NOMO-1 treated with dmso at 0.1 percent for 144 hours (cell line): Measurements from ENCODE around the gene UPB1.
A peak's percentile ranks its signal among the peaks of the same experiment; 100 is the strongest.
"Not testable (repeated sequence)": the region's sequence is repeated elsewhere in the genome, so short reads cannot be mapped to it uniquely, and the experiment has no call there.

Source experiments
- DNase-seq: peaks from one replicate; lab custom pipeline; 2025; ENCODE audit not compliant: unreplicated experiment; lab: John Stamatoyannopoulos, UW

Gene UPB1

DNA sequence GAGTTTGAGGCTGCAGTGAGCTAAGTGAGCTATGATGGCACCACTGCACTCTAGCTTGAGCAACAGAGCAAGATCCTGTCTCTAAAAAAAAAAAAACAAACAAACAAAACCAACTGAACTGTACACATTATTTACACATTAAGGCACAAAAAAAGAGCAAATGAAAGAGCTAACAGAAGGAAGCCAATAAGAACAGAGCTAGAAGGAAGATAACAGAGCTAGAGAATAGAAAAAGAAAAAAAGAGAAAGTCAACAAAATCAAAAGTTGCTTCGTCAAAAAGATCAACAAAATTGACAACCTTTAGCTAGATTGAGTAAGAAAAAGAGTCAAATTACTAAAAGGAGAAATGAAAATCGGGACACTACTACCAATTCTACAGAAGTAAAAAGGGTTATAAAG, 34.8 kb downstream of the UPB1 start:
- no peak for DNase-seq

DNA sequence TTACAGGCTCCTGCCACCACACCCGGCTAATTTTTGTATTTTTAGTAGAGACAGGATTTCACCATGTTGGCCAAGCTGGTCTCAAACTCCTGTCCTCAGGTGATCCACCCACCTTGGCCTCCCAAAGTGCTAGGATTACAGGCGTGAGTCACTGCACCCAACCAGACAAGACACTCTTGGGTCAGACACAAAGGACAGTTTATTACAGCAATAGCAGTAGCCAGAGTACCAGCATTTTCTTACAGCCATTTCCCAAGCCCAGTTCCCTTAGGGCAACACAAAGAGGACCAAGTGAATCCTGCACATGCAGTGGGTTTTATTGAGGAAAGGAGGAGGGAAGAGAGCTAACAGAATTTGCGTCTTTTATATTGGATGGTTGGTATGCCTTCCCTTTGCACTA, 35.8 kb downstream of the UPB1 start:
- DNase-seq: not testable (repeated sequence)

DNA sequence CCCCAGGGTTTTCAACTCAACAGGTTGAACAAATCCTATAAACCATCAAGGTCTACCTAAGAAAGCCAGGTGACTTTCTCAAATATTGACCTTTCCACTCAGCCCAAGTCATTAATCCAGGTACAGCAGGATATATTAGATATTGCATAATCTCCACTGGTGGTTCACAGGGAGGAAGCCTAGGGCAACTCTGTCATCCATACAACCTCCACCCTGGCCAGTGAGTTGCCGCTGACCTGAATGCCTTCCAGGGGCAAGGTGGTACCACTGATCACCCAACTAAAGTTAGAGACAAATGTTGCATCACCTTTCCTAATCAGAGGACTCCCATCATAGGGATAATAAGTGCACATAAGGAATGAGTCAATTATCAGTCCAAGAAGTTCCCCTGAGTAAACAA, 36.9 kb downstream of the UPB1 start:
- DNase-seq: no peak

DNA sequence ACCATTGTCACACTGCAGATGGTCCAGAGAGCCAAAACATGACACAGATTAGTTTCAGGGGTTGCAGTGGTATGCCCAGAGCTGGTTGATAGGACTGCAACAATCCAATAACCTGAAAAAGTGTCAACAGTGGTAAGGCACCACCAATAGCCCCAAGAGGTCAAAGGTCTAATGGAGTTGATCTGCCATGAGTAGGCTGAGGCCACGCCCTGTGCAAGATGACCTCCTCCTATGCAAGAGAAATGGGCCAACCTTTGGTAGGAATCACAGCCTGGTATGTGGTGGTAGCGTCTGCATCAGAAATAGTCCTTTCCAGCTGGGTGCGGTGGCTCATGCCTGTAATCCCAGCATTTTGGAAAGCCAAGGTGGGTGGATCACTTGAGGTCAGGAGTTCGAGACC, 40.2 kb downstream of the UPB1 start:
- no peak for DNase-seq

DNA sequence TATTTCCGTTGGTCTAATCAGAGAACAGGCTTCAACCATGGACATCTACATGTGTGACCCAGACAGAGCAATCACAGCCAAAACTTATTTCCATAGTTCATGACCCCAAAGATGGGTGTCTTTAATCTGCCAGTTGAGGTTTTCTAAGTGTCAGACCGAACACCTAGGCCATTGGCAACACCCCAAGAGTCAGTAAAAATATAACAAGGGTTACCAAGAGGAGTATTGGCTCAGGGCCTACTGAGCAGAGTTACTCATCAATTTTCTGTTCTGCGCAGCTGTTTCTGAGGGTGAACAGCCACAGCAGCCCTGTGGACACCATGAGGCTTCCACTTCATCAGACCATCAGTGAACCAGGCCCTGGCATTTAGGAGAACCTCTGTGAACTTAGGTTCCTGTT, 41.0 kb downstream of the UPB1 start:
- no peak for DNase-seq

DNA sequence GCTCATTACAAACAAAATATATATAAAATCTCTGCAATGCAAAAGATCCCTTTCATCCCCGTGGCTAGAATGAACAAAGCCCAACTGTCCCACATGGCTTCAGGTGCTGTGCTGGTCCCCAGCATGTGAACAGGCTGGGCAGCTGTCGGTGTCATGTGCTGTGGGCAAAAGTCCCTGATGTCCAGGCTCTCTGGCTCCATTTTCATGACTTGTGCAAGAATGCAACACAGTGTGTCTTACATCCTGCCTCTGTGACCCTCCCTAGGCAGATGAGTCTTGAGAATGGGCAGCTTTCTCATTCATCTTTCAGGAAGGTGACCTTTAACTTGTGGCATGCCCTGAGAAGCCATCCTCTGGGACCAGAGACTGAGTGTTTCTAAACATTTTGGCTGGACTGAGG, 45.3 kb downstream of the UPB1 start:
- DNase-seq: no peak

DNA sequence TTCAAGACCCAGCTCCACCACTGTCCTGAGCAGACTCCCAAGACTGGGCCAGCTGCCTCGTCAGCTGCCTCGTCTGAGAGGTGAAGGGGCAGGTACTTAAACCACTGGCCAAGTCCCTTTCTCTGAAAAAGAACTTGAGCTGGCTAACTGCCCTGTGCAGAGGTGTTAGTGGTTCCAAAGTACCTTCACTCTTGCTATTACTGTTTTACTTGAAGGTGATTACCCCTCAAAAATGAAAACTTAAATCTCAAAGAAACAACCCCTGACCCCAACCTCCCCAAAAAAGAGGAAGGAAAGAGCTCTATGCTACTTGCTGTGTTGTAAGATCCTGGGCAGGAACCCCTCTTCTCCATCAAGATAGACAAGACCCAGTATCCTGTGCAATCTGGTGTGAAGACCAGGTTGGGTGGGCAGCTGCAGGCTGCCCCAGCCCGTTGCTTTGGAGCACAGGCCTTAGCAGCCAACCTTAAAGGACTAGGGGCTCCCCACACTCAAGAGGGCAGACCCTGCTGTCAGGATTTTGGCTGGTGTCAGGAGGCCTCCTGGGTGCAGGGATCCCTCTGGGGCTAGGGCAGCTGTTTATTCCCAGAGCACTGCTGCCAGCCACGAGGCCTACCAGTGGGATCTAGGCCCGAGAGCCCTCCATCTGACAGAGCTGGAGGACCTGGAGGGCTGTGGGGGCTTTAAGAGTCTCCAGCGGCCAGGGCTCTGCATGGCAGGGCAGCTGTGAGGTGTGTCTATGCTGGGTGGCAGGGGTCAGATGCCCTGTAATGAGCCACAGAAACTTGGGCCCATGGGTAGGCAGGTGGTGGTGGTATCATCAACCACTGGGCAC, 46.8 kb downstream of the UPB1 start:
- peak; percentile 25 for DNase-seq

DNA sequence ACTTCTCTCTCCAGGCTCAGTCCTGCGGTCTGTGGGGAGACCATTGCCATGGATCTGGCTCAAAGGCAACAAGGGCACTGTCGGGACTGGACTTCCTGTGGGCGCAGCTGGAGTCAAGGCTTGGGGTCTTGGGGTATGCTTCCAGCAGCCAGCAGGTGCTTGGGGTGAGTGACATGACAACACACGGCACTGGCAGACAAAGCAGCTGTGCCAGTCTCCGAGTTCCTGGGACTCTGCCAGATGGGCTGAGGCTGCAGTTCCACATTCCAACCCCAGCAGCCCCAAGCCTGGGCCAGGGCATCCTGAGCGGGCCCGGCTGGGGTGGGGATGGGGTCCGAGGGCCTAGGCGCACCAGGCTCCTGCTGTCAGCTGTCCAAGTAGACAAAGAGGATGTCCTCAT, 47.5 kb downstream of the UPB1 start:
- no peak for DNase-seq

DNA sequence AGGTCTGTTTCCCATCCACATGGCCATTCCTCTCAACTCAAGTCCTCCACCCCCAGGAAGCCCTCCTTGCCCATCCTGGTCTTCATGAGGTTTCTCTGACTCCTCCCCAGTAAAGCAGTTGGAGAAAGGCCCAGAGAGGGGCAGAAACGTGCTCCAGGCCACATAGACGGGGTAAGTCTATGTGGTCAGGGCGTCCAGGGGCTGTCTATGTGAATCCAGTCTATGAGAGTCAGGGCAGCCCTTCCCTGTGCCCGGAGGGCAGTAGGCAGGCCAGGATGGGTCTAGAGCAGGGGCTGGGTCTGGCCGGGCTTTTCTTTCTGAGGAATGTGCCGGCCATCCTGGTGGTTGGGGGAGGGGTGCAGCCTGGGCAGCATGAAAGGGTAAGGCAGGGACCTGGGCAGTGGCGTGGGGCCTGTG, 48.1 kb downstream of the UPB1 start:
- DNase-seq: no peak

DNA sequence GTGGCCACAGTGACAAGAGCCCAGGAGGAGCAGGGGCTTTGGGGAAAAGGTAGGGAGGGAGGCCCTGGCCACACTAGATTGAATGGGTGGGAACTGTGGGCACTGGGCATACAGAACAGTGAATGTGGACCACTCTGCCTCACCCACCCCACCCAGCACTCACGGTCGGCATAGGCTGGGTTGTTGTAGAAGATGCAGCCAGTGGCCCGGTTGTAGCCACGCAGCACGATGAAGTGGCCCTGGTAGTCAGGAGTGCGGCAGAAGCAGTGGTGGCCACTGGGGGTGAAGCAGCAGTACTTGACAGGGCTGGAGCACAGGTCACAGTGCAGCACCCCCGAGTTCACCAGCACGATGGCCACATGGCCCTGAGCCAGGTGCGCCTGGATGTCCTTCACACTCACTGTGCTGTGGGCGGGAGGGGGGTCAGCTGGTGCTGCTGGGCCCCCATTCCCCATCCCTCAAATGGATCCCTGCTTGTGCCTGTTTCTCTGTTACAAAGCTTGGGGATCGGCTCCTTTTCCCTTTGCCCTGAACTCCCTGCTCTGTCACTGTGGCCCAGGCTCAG, 48.6 kb downstream of the UPB1 start:
- DNase-seq: no peak

DNA sequence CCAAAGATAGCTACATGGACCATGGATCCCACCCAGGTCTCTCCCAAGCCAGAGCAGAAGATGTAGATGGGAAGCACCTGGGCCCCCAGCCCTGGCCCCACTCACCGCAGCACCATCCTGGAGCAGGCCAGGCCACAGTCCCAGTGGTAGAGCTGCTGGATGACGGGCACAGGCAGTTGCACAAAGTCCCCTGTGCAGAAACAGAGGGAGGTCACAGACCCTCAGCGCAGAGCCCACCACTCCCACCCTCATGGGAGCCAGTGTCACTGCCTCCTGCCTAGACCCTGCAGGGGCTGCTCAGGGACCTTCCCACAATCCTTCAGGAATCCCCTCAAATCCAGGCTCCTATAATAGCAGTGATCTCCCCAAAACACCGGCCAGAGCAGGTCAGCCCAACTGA, 53.7 kb downstream of the UPB1 start:
- no peak for DNase-seq

DNA sequence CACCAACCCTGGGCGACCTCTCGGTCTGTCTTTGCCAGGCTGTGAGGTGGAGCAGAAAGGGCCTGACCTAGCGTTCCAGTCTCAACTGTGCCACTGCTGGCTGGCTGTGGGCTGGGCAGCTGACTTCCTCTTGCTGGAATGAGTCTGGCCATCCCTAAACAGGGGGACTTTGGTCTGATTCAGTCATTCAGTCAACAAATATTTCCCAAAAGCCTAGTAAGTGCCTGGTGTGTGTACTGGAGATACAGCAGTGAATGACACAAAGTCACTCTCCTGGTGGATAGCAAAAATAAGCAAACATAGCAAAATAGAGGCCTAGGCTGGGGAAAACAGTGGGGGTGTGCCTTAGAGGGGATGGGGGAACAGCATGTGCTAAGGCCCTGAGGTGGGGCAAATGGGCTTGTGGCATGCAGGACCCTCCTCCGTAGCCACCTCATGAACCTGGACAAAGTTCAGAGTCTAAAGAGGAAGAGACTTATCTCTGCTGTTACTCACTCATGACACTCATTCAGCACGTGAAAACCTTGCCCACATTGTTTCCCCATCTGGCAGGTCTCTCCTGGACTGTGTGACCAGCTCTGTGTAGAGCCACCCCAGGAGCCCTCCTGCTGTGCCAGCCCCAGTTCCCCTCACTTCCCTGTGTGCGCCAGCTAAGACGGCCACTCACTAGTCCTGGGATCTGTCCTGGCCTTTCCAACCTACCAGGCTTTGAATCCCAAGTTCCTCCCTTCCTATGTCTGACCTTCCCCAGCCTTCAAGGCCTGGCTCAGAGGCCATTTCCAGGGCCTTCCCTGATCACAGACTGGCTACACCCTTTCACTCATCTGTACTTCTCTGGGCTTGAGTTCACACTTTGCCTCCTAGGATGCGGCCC, 55.1 kb downstream of the UPB1 start:
- no peak for DNase-seq

DNA sequence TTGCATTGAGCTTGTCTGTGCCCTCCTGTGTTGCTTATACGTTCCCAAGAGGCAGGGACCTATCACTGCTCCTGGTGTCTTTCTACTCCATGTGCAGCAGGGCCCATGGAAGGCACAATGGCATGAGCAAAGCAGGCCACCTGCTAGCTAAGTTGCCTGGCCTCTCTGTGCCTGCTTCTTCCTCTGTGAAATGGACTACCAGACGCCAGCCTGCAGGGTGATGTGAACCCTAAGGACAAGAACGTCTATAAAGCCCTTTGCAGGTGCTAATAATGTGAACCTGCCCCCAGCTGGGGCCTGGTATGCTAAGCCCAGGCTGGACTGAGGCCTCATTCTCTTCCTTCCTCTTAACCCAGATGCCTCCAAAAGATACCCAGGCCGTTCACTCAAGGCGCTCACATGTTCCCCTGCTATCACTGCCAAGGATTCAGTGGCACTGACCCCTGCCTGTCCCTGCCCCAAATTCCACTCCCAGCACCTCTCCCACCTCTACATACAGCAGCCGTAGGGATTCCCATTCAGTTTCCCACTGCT, 55.8 kb downstream of the UPB1 start:
- DNase-seq: no peak

DNA sequence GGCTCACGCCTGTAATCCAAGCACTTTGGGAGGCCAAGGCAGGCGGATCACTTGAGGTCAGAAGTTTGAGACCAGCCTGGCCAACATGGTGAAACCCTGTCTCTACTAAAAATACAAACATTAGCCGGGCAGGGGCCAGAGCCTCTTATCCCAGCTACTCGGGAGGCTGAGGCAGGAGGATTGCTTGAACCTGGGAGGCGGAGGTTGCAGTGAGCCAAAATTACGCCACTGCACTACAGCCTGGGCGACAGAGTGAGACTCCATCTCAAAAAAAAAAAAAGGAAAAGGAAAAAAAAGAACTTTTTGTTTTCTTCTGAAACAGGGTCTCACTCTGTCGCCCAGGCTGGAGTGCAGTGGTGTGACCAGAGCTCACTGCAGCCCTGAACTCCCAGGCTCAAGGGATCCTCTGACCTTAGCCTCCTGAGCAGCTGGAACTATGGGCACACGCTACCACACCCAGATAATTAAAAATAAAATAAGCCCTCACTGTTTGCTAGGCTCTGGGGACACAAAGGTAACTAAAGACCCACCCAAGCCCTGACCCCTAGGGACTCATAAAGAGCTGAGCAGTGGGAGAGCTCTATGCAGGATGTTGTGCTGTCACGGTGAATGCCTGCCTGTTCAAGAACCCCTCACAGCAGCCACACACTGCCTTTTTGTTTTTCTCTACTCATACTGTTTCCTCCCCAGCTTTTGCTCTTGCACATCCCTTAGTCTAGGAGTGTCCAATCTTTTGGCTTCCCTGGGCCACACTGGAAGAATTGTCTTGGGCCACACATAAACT, 57.6 kb downstream of the UPB1 start:
- DNase-seq: not testable (repeated sequence)

DNA sequence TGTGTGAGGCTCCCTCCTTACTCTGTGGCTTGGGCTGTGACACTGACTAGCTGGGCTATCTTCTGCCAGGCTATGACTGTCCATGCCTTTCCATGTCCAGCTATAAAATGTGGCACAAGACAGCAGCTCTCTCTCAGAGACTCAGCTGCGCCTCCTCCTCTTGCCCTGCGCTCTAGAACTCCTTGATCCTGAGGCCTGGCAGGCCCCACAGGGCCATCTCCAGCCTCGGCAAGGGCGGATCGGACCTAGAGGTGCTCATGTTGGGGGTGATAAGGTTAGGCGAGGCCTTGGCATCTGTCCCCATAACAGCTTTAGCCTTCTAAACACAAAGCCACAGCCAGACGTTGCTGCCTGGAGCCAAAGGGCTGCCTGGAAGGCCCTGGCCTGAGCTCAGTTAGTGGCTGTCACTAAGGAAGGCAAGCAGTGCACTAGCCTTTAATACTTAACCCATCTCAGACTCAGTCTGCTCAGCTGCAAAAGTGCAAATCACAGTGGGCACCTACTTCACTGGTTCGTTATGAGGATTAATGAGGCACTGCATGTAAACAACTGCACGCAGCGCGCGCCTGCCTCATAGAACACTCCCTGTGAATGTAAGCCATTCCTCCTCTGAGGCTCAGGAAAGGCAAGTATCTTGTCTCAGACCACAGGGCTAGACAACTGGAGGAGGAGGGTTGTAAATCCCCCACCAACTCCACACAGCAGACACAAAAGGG, 58.6 kb downstream of the UPB1 start:
- no peak for DNase-seq

DNA sequence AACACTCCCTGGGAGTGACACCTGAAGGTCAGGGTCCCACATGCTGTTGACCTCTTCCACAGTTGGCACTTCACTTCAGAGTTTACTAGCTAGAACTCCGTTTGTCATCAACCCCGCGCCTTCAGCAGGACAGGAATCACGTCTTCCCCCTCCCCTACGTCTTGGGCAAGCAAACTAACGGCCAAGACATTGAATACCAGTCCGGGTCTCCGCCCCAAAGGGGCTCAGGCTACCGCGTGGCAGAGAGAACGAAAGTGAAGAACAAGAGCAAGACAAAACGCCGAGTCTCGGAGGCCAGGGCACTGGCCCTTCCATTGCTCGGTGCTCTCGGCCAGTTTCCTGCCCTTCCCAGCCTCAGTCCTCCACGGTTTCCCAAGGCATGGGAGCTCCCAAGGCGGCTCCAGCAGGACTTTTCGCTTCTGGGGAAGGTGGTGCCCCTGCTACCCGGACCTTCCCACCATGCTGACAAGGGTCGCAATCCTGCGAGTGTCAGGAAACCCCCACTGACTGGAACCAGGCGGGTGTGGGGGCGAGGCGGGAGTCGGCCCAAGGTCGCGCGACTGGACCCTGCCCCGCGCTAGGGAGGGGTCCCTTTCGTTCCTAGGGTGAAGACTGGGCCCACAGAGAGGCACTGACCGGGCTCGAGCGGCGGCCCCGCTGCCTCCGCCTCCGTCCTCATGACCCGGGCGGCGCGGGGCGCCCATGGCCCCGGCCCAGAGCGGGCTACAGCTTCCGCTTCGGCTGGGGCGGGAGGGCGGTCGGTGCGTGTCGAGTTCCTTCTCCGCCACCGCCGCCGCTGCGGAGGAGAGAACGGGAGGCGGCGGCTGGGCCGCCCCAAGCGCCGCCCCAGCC, 59.4 kb downstream of the UPB1 start, which contains the start of gene GUCD1:
TSS of gene GUCD1 (minus strand) at position 826 of the 852 bp plus-strand sequence. CDS start at position 679, 147 bp downstream.
- peak; percentile 16 for DNase-seq

DNA sequence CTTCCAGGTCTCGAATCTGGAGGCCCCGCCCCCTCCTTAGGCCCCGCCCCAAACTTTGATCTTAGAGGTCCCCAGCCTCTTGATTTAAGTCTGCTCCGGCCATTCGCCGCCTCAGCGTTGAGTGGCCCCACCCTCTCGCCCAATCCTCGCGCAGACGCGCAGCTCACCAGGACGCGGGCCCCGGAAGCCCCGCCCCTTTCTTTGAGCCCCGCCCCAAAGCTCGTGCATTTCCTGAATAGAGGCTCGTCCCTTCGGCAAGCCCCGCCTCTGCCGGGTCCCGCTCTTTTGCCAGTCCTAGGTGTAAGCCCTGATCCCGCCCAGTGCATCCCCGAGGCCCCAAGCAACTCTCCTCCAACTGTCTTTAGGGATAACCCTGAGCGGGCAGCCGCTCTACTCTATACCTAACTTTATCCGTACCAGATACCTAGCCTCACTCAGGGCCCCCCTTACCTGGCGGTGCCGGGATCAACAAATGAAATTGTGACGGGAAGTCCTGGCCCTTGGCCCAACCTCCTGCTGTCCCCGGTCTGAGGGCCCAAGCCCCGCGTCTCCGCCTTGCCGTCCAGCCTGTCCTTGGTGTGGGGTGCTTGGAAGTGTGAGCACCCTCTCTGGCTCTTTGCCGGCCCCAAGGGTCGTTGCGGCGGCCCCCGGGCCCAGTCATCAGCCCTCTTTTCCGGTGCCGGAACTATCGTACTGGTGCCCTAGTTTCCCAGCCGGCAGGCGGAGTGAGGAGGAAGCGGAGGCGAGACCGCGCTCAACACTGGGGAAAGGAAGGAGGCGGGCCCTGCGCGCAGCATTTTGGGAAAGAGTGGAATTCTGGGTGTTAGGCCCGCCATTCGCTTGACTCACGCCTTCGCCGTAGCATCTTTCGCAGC, 60.3 kb downstream of the UPB1 start, which contains the start of gene SNRPD3:
TSS of gene SNRPD3 (plus strand) at position 835 of the 875 bp plus-strand sequence. CDS start 1,676 bp downstream, outside the sequence.
- DNase-seq: peak; percentile 95

DNA sequence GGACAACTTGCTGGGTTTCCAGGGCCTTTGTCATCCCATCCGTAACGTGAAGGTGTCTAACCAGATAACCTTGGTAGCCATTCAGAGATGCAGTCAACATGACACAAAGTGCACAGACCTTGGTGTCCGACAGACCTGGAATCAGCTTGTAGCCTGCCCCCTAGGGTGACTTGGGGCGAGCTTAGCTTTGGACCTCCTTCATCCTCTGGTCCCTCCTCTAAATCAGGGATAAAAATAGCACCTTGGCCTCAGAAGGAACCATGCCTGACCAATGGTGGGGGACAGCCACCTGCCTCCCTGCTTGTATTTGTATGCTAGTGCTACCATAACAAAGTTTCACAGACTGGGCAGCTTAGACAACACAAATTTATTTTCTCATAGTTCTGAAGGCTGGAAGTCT, 64.3 kb downstream of the UPB1 start:
- no peak for DNase-seq
